Central memory CD4-positive, alpha-beta T cell (primary cell): ENCODE data around the gene RBP5.
A peak's percentile ranks its signal among the peaks of the same experiment; 100 is the strongest.

Source experiments
- DNase-seq: peaks from one replicate; pipeline ENCODE4 v3.0.0; 2022

The RBP5 gene

DNA sequence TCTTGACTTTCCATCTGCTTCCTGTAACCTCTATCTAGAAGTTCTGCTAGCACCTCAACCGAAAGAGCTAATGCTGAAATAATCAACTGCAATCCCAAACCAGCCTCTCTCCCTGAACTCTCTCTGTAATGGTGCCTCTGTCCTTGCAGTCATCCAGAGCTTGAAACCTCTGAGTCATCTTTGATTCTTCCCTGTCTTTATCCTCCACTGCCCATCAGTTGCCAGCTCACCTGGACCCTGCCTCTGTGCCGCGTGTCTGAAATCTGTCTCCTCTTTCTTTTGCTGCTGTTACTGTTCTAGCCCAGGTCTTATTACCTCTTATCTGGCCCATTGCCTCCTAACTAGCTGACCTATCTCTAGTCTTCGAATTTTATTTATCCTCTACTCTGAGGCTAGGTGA, 17.0 kb upstream of the RBP5 start:
- DNase-seq, result no peak

DNA sequence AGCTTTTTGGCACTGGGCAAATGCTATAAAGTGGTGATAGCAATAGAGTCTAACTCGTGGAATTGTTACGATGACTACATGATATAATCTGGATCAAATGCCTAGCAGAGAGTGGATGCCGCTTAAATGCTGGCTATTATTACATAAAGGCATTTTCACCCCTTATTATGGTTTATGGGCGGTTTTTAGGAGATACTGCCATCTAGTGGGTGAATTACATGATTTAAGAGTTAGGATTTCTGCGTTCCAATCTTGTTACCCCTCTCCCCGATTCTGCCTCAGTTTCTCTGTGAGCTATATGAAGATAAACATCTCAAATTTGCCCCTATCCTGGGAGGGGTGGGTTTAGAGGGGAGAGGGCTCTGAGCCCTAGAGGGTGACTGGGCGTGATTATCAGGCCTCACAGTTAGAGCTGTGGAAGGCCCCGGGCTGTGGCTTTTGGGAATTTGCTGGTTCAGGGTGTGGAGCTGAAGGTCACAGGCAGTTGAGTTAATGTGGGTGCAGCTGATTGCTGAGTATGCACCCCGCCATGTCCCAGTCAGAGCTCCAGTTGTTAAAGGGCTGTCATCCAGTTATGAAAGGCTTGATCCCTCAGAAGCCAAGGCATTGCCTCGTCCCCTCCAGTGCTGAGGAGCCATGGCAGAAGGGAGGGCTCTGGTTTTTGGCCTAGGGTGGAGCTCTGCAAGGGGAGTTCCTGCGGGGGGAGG, 15.9 kb upstream of the RBP5 start:
- no peak for DNase-seq

DNA sequence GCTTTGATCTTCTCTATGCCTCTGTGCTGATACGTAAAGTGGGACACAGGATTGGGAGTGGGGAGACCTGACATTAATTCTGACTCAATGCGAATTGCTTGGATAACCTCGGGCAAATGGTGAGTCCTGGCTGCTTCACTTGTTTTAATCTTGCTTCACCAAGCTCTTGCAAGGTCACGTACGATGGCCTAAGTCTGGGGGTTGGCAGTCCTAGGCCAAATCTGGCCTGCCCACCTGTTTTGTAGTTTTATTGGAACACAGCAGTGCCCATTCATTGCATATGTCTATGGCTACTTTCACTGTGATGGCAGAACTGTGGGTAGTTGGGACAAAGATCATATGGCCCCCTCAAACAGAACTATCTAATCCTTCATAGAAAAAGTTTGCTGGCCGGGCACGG, 14.9 kb upstream of the RBP5 start:
- DNase-seq, result no peak

DNA sequence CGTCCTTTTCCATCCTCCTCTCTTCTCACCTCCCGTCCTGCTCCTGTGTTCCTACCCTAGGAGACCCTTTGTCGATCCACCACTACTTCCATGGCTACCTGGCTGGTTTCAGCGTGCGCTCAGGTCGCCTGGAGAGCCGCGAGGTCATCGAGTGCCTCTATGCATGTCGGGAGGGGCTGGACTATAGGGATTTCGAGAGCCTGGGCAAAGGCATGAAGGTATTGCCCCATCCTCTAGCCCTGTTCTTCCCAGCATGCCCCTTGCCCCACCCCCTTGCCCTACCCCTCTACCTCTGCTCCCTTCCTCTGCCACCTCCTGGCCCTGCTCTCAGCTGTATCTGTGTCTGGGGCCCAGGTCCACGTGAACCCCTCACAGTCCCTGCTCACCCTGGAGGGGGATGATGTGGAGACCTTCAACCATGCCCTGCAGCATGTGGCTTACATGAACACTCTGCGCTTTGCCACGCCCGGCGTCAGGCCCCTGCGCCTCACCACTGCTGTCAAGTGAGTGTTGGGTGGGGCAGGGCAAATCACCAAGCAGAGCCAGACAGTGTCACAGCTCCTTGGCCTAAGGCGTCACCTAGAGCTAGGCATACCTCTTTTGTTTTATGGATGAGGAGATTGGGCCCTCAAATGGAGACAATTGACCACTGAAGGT, 14.2 kb upstream of the RBP5 start:
- DNase-seq, result no peak

DNA sequence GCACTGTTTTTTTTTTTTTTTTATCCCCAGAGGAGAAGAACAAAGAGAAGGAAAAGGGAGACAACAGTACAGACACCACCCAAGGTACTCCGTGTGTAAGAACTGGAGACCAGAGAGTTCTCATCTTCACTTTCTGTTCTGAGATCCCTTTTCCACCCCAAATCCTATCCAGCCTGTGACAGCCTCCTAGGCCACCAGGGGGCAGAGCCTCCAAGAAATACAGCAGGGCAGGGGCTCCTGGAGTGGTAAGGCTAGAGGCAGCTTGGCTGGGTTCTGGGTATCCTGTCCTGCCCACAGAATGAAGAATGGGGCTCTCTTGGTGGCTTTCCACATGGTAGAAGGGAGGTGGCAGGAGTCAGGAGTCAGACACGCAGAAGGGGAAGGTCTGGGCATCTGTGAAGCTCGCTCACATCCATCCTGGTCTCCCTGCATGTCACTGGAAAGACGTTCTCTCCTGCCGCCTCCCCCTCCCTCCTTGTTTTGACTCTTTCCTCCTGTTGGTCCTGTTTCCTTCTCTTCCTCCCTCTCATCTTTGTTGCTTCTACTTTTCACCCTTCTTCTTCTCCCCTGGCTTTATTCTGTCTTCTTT, 13.5 kb upstream of the RBP5 start:
- DNase-seq, result peak; percentile 35

DNA sequence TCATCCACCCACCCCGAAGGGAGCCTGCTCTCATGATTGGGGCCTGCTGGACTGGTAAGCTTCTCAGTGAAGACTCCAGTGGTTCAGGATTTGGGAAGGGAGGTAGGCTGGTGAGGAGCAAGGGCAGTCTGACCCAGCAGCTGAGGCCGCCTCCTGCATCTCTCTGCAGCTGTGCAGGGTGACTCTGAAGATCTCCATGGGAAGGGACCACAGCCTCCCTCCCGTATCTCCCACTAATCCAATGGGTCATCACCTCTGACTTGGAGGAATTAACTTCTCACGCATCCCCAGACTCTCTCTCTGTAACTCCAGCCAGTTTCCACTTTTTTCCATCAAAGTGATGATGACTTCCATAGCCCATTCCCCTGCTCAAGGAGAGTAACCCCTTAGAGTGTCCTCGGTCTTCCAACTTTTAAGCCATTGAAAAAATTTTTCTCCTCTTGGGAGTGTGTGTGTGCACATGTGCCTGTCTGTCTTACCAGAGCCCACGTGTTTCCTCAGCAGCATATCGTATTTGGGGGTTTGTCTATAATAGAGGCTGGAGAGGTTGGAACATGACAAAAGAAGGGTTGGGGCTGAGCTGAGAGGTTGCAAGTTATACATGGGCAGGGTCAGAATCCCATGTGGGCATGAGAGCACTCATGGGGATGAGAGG, 12.8 kb upstream of the RBP5 start:
- no peak for DNase-seq

DNA sequence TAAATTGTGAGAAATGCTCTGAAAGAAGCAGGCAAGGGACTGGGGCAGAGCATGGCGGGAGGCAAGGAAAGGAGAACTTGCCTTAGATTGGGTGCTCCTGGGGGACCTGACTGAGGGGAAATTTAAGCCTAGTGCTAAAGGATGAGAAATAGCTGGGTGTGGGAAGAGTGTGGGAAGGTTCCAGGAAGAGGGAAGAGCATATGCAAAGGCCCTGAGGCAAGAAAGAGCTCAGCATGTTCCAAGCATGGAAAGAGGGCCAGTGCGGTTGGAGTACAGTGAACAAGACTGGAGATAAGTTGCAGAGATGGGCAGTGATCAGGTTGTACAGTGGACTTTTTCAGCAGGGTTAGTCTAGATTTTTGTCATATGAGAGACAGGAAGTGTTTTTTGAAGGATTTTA, 10.5 kb upstream of the RBP5 start:
- DNase-seq, result no peak

DNA sequence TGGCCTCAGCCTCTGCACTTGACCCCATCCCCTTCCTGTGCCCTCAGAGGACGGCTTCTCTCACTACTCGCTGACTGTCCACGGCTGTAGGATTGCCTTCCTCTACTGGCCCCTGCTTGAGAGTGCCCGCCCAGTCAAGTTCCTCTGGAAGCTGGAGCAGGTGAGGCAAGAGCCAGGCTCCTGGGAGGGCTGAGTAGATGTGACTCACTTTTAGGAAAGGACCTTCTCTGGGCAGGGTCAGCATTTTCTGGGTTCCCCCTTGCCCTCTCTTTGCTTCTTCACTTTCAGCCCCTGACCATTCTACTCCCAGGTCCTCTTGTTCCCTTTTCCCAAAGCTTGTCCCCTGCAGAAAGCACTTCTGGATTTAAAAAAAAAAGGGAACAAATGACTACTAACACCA, 9.2 kb upstream of the RBP5 start:
- no peak for DNase-seq

DNA sequence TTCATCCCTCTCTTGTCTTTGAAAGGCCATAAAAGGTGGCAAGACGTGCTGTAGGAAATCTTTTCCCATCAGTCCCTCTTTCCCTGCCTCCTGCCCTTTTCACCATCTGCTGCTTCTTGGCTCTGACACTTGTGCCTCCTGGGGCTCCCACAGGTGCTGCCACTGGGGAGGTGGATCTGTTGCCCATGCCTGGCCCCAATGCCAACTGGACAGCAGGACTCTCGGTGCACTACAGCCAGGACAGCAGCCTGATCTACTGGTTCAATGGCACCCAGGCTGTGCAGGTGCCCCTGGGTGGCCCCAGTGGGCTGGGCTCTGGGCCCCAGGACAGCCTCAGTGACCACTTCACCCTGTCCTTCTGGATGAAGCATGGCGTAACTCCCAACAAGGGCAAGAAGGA, 8.0 kb upstream of the RBP5 start:
- DNase-seq, result no peak

DNA sequence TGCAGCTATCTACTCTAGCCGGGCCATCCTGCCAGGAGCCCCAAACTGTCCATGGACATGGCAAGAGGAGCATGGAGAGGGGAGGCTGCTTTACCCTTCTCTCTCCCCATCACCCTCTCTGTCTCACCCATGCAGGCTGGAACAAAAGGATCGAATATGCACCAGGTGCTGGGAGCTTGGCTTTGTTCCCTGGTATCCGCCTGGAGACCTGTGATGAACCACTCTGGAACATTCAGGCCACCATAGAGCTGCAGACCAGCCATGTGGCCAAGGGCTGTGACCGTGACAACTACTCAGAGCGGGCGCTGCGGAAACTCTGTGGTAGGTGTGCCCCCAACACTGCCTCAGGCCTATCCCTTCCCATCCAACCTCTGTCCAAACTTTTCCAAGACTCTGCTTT, 7.4 kb upstream of the RBP5 start:
- DNase-seq, result no peak

DNA sequence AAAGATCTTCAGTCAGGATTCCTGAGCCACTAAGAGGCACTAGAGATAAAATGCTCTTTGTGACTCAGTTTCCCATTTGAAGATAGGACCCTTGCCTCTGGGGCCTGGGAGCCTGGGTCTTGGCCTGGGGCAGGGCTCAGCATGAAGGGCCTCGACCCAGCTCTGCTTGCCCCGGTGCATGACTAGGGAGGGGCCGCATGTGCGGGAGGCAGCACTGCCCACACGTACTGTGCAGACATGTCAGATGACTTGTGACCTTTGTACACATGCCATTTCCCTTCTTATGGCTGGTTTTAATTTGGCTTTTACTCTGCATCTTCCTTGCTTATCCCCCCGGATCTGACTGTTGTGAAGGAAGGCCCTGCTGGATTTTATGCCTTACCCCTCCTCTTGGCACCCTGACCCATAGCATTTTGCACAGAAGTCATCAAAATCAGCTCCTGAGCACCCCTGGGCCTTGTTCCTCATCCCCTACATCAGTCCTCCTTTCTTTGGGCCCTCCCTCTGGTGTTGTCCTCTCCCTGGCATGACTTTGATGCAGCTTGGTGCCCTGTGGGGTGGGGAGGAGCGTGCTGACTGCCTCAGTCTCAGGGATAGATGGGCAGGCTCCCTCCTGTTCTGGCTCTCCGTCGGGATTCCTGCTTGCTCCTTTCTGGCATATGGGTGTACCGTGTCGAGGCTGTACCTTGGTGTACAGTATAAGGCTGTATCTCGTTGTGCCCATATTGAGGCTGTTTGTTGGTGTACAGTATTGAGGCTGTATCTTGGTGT, 5.9 kb upstream of the RBP5 start:
- no peak for DNase-seq

DNA sequence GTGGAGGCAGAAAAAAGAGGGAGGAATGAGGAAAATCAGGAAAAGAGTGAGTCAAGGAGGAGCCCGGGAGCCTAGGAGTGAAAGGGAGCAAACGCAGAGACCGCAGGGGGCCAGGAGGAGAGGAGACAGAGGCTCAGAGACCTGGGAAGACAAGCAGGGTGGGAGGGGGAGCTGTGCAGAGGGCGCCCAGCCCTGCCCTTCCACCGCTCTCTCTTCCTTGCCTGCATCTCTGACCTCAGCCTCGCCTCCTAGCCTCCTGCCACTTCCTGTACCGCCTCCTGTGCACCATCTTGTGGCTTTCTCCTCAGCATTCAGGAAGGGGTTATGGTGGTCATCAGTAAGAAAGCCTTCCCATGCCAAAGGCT, 2.8 kb upstream of the RBP5 start:
- no peak for DNase-seq

DNA sequence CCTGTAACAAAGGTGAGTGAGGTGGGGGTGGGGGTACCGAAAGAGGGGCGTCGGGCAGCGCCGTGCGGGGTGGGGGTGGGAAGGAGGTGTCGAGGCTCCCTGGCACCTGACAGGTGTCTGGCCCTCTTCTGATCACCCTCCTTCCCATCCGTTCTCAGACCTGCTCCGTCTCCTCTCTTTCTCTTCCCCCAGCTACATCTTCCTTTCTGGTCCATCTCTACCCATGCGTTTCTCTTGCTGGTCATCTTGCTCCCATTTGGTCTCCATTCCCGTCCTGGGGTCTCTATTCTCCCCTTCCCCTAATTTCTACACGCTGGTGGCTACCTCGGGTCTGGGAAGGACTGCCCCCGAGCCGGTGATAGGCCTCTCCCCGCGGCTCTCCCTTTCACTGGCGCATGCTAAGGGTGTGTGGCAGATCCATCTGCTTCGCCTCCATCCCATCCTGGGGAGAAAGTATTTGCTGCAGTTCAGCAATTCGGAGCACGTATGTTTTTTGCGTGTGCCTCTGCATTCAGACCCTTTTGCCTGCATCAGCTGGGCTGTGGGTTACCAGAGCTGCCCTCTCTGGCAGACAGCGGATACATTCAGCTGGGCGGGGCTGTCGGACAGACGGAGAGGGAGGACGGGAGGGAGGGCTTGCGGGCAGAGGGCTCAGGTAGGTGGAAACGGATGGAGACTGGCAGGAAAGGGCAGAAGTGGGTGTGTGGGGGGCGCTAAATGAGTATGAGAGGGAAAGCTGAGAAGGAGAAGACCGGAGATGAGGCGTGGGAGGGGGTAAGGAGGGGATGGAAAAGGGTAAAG, 2.2 kb upstream of the RBP5 start:
- DNase-seq, result peak; percentile 38

DNA sequence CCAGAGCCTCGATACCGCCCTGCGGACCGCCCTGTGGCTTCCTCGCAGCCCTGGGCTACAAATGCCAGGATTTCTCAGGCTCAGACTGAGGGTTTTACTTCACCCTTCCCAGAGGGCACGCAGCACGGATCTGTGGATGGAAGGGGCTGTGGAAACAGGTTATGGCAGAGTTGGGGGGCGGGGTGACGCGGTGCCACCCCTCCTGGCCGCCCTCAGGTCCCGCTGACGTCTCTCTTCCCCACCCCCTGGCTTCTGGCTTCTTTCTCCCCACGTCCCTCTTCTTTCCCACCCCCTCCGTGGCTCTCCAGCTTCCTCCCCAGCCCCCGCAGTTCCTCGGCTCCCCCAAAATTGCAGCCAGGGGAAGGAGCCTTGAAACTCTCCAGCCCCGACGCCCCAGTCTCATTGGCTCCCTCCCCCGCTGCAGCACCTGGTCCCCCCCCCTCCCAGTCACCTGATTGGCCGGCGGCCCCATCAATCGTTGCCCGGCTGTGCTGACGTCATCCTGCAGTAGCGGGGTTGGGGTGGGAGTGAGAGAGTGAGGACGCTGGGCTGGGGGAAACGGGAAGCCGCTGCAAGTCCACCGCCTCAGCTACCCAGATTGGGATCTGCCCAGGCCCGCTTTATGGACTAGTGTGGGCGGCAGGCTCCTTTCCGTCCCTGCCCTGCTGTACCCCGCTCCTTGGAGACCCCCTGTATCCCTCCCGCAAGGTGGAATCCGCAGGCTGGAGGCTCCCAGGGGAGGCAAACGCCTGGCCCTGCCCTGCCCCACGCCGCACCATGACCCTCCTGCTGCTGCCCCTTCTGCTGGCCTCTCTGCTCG, 1.4 kb upstream of the RBP5 start, which contains the start of gene CLSTN3:
TSS of gene CLSTN3 (plus strand) at position 500 of the 820 bp plus-strand sequence. CDS start at position 778, 278 bp downstream.
- peak; percentile 84 for DNase-seq

DNA sequence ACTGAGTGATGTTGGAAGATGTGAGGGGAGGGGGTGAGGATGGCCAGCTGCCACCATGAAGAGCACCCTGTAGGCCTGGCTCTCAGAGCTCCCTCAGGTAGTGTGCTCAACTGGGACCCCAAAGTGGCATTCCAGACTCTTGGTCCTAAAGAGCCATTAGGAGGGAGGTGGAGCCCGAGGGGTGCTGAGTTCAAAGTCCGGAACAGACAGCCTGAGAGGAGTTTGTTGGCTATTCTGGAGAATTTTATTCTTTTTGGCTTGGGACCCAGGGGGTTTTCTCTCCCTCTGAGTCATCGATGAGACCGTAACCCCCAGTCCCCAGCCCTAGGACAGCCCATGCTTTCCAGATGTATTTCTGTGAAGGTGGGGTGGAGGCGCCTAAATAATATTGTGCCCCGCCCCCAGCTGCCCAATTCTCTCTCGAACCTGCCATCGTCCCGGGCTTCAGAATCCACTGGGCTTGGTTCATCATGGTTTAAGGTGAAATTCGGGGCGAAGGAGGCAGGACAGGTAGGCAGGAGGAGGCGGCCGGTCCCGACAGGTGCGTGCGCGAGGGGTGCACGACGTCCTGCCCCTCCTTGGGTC, 690 bp upstream of the RBP5 start:
- no peak for DNase-seq

DNA sequence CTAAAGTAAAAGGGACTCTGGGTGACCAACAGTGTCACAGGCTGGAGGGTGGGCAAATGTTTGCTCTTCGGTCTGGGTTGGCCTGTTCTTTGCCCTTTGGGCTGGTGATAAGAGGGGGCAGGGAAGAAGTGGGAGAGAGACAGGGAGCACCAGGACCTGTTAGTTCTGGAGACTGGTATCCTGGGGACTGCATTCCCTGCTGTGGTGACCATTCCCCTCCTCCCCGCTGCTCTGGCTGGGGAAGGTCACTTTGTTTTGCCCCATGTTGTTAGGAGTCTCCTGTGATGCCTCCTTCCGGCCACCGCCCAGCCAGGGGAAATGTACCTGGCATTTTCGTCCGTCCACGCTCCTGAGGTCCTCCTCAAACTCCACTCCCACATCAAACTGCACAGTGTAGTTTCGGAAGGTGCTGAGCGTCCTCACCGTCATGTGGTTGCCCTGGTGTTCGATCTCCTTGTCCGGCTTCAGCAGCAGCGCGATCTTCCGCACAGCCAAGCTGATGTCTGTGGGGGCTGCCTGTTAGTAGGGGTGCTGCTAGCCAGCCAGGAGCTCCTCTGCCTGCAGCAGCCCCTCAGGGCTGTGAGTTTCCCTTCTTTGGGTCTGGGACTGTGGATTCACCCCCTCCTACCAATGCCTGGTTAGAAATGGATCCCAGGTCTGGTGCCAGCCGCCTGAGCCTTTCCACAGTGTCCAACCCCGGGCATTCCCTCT, 618 bp downstream of the RBP5 start:
- DNase-seq, result no peak

DNA sequence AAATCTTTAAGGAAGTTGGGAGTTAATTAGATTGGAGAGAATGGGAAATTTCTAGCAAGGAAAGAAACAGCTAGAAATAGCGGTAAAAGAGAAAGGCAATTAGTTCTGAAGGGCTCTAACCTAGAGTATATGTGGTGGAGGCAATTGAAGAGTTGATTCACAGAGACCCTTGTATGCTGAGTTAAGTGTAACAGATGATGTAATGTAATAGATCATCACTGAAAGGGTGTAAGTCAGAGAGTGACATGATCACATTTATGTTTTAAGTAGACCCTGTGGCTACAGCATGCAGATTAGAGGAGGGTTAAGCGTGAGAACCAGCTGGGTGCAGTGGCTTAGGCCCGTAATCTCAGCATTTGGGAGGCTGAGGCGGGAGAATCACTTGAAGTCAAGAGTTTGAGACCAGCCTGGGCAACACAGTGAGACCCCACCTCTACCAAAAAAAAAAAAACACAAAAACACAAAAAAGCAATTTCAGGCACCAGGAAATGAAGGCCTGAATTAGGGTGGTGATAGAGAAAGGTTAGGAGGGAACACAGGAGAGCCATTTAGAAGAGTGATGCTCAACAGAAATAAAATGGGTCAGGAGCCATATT, 3.0 kb downstream of the RBP5 start:
- DNase-seq, result no peak

DNA sequence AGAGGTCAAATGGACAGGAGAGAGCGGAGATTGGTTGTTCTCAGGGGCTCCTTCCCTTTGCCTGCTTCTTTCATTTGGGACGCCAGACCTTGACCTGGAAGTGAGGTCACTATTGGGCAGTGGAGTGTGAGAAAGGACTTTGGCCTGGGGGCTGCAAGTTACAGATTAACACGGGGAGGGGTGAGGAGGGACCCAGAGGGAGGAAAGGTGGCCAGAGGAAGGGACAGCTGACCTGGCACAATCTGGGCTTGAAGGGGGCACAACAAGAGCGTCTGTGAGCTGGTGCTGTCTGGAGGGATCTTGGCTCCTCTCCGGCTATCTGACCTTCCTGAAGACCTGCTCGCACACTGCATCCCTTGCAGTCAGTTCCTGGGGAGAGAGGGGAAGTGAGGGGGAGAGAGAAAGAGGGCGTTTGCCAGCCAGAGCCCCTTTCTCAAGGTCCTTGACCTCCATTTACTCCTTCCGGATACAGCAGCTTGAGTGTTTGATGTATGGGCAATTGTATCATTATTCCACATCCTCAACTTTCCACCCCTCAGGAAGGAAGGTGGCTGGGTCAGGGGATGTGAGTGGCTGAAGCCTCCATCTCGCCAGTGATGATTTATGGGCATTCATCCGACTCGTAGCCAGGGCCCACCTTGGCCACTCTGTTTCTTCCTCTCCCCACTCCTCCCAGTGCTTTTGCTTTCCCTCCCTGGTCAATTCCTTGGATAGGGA, 4.7 kb downstream of the RBP5 start:
- DNase-seq, result no peak
